ENCODE data around the gene SRGAP1.

Gene SRGAP1

DNA sequence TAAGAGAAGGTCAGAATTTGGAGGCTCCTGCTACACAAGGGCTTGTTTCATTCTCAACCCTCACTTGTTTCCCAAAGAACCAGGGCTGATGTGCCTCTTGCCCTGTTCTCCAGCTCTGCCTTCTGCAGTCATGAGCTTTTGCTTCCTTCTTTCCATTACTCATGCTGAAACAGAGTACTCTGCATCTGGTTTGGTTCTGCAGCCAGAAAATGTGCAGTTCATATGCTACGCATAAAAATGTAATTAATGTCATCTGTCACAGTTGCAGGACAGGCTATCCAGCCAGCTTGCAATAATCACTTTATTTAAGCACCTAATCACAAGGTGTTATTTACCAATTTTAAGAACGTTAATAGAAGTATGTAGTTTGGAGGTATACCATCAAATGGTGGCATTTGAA is 150.2 kb downstream of the SRGAP1 start:
- no peaks in the 10 kb centered on the region for H3K4me1 ChIP-seq (ENCODE audit: control extremely low read depth in 1 of 4, control insufficient read depth in 4 of 4, insufficient read depth in 4 of 4, low read length in 3 of 4)
- H3K36me3 ChIP-seq (ENCODE audit: control insufficient read depth in 4 of 4, insufficient read depth in 4 of 4, low read length in 3 of 4) = no peaks in the 10 kb centered on the region
- ChIA-PET CTCF (interaction anchor here (1.4 kb wide), 1 partner anchor 20 kb away, joined by 4 read pairs; no protein-coding TSS in a partner anchor), POLR2A (no interaction called here)
- no peaks in the 10 kb centered on the region for H3K27me3 ChIP-seq (replicated peaks in 2 of 5; ENCODE audit: control insufficient read depth in 4 of 5, insufficient read depth in 5 of 5, low read length in 4 of 5)
- no peak overlapping the region for H3K27ac ChIP-seq (ENCODE audit: insufficient read depth in 1 of 2, low read depth in 1 of 2, low read length in 2 of 2, poor library complexity in 1 of 2, severe bottlenecking in 2 of 2)
- 100% methylated on average over 1 of the region's 2 CpGs for WGBS (ENCODE audit: insufficient coverage)
- no peaks in the 10 kb centered on the region for H3K9me3 ChIP-seq (ENCODE audit: control extremely low read depth in 1 of 5, control insufficient read depth in 4 of 5, insufficient read depth in 2 of 5, low read depth in 1 of 5, low read length in 4 of 5)
- H3K4me3 ChIP-seq (ENCODE audit: control insufficient read depth in 1 of 7, extremely low read depth in 1 of 7, insufficient read depth in 4 of 7, low read depth in 2 of 7, low read length in 6 of 7) = no peak overlapping the region
- DNase-seq = no peak

GRCh38 chr12:63995512-63995911 is 151.0 kb downstream of the SRGAP1 start:
- ChIA-PET POLR2A (no interaction called here), CTCF (no interaction called here)
- Histone ChIP-seq H3K4me3 (ENCODE audit: control insufficient read depth in 1 of 7, extremely low read depth in 1 of 7, insufficient read depth in 4 of 7, low read depth in 2 of 7, low read length in 6 of 7) (no peak overlapping the region), H3K4me1 (ENCODE audit: control extremely low read depth in 1 of 4, control insufficient read depth in 4 of 4, insufficient read depth in 4 of 4, low read length in 3 of 4) (no peaks in the 10 kb centered on the region), H3K27me3 (replicated peaks in 2 of 5; ENCODE audit: control insufficient read depth in 4 of 5, insufficient read depth in 5 of 5, low read length in 4 of 5) (no peaks in the 10 kb centered on the region), H3K9me3 (ENCODE audit: control extremely low read depth in 1 of 5, control insufficient read depth in 4 of 5, insufficient read depth in 2 of 5, low read depth in 1 of 5, low read length in 4 of 5) (no peaks in the 10 kb centered on the region), H3K36me3 (ENCODE audit: control insufficient read depth in 4 of 4, insufficient read depth in 4 of 4, low read length in 3 of 4) (no peaks in the 10 kb centered on the region), H3K27ac (ENCODE audit: insufficient read depth in 1 of 2, low read depth in 1 of 2, low read length in 2 of 2, poor library complexity in 1 of 2, severe bottlenecking in 2 of 2) (no peak overlapping the region)
- DNase-seq = no peak

- CTCF ChIA-PET = no interaction called here
- no CpG with 5 or more reads among the region's 1 CpG for WGBS (ENCODE audit: insufficient coverage)
- Histone ChIP-seq H3K36me3 (ENCODE audit: control insufficient read depth in 4 of 4, insufficient read depth in 4 of 4, low read length in 3 of 4) (no peaks in the 10 kb centered on the region), H3K9me3 (ENCODE audit: control extremely low read depth in 1 of 5, control insufficient read depth in 4 of 5, insufficient read depth in 2 of 5, low read depth in 1 of 5, low read length in 4 of 5) (no peaks in the 10 kb centered on the region), H3K4me1 (ENCODE audit: control extremely low read depth in 1 of 4, control insufficient read depth in 4 of 4, insufficient read depth in 4 of 4, low read length in 3 of 4) (no peaks in the 10 kb centered on the region), H3K27me3 (replicated peaks in 2 of 5; ENCODE audit: control insufficient read depth in 4 of 5, insufficient read depth in 5 of 5, low read length in 4 of 5) (no peaks in the 10 kb centered on the region), H3K27ac (ENCODE audit: insufficient read depth in 1 of 2, low read depth in 1 of 2, low read length in 2 of 2, poor library complexity in 1 of 2, severe bottlenecking in 2 of 2) (no peak overlapping the region), H3K4me3 (ENCODE audit: control insufficient read depth in 1 of 7, extremely low read depth in 1 of 7, insufficient read depth in 4 of 7, low read depth in 2 of 7, low read length in 6 of 7) (no peak overlapping the region)
- no peak for DNase-seq
- POLR2A ChIA-PET = no interaction called here
These were observed 152.1 kb downstream of the SRGAP1 start for GRCh38 chr12:63996556-63996955.

- Histone ChIP-seq H3K27ac (ENCODE audit: insufficient read depth in 1 of 2, low read depth in 1 of 2, low read length in 2 of 2, poor library complexity in 1 of 2, severe bottlenecking in 2 of 2) (no peak overlapping the region), H3K4me3 (ENCODE audit: control insufficient read depth in 1 of 7, extremely low read depth in 1 of 7, insufficient read depth in 4 of 7, low read depth in 2 of 7, low read length in 6 of 7) (no peak overlapping the region), H3K36me3 (ENCODE audit: control insufficient read depth in 4 of 4, insufficient read depth in 4 of 4, low read length in 3 of 4) (no peaks in the 10 kb centered on the region), H3K4me1 (ENCODE audit: control extremely low read depth in 1 of 4, control insufficient read depth in 4 of 4, insufficient read depth in 4 of 4, low read length in 3 of 4) (no peaks in the 10 kb centered on the region), H3K27me3 (replicated peaks in 2 of 5; ENCODE audit: control insufficient read depth in 4 of 5, insufficient read depth in 5 of 5, low read length in 4 of 5) (no peaks in the 10 kb centered on the region), H3K9me3 (ENCODE audit: control extremely low read depth in 1 of 5, control insufficient read depth in 4 of 5, insufficient read depth in 2 of 5, low read depth in 1 of 5, low read length in 4 of 5) (no peaks in the 10 kb centered on the region)
- ChIA-PET POLR2A (no interaction called here), CTCF (no interaction called here)
- no CpG with 5 or more reads among the region's 1 CpG for WGBS (ENCODE audit: insufficient coverage)
- DNase-seq = no peak
These were observed 152.7 kb downstream of the SRGAP1 start for GRCh38 chr12:63997198-63997597.

DNA sequence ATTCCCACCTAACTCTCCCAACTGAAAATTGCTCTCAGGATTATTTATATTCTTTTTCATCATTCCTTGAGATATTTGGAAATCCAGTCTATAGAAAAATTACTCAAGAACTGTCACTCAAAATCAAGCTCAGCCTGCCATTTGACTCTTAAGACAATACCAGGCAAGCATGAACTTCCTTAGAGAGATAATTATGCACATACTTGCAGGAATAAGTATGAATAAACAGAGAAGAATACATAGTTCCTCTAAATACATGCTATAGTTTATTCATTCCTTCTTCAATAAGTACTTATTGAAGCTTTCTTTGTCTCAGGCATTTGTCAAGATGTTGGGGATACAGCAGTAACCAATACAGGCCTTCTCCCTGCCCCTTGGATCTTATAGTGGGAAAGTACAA is 154.1 kb downstream of the SRGAP1 start:
- no peak for DNase-seq
- H3K9me3 ChIP-seq (ENCODE audit: control extremely low read depth in 1 of 5, control insufficient read depth in 4 of 5, insufficient read depth in 2 of 5, low read depth in 1 of 5, low read length in 4 of 5) = no peaks in the 10 kb centered on the region
- no peak overlapping the region for H3K4me3 ChIP-seq (ENCODE audit: control insufficient read depth in 1 of 7, extremely low read depth in 1 of 7, insufficient read depth in 4 of 7, low read depth in 2 of 7, low read length in 6 of 7)
- no peaks in the 10 kb centered on the region for H3K27me3 ChIP-seq (replicated peaks in 2 of 5; ENCODE audit: control insufficient read depth in 4 of 5, insufficient read depth in 5 of 5, low read length in 4 of 5)
- no peaks in the 10 kb centered on the region for H3K4me1 ChIP-seq (ENCODE audit: control extremely low read depth in 1 of 4, control insufficient read depth in 4 of 4, insufficient read depth in 4 of 4, low read length in 3 of 4)
- ChIA-PET POLR2A (no interaction called here), CTCF (no interaction called here)
- no peak overlapping the region for H3K27ac ChIP-seq (ENCODE audit: insufficient read depth in 1 of 2, low read depth in 1 of 2, low read length in 2 of 2, poor library complexity in 1 of 2, severe bottlenecking in 2 of 2)
- H3K36me3 ChIP-seq (ENCODE audit: control insufficient read depth in 4 of 4, insufficient read depth in 4 of 4, low read length in 3 of 4) = no peaks in the 10 kb centered on the region

DNA sequence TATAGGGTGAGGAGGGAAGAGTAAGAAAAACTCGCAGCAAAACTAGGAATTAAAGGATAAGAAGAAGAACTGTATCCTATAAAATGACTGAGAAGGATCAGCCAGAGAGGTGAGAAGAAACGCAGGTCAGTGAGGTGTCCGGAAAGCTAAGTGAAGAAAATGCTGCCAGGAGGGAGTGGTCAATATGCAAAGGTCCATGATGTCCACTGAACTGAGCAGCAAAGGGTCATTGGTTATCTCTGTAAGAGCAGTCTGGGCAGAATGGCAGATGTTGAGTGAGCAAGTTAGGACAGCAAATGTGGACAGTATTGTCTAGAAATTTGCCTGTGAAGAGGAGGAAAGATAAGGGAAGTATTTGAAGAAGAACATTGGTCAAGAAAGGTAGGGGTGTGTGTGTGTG is 155.4 kb downstream of the SRGAP1 start:
- H3K27me3 ChIP-seq (replicated peaks in 2 of 5; ENCODE audit: control insufficient read depth in 4 of 5, insufficient read depth in 5 of 5, low read length in 4 of 5) = no peaks in the 10 kb centered on the region
- no peak for DNase-seq
- no peak overlapping the region for H3K4me3 ChIP-seq (ENCODE audit: control insufficient read depth in 1 of 7, extremely low read depth in 1 of 7, insufficient read depth in 4 of 7, low read depth in 2 of 7, low read length in 6 of 7)
- CTCF ChIA-PET = no interaction called here
- H3K4me1 ChIP-seq (ENCODE audit: control extremely low read depth in 1 of 4, control insufficient read depth in 4 of 4, insufficient read depth in 4 of 4, low read length in 3 of 4) = no peaks in the 10 kb centered on the region
- POLR2A ChIA-PET = no interaction called here
- no peaks in the 10 kb centered on the region for H3K36me3 ChIP-seq (ENCODE audit: control insufficient read depth in 4 of 4, insufficient read depth in 4 of 4, low read length in 3 of 4)
- H3K9me3 ChIP-seq (ENCODE audit: control extremely low read depth in 1 of 5, control insufficient read depth in 4 of 5, insufficient read depth in 2 of 5, low read depth in 1 of 5, low read length in 4 of 5) = no peaks in the 10 kb centered on the region
- WGBS (ENCODE audit: insufficient coverage) = 96% methylated on average over 3 of the region's 3 CpGs
- H3K27ac ChIP-seq (ENCODE audit: insufficient read depth in 1 of 2, low read depth in 1 of 2, low read length in 2 of 2, poor library complexity in 1 of 2, severe bottlenecking in 2 of 2) = no peak overlapping the region

- no peak overlapping the region for H3K4me3 ChIP-seq (ENCODE audit: control insufficient read depth in 1 of 7, extremely low read depth in 1 of 7, insufficient read depth in 4 of 7, low read depth in 2 of 7, low read length in 6 of 7)
- POLR2A ChIA-PET = no interaction called here
- no peaks in the 10 kb centered on the region for H3K27me3 ChIP-seq (replicated peaks in 2 of 5; ENCODE audit: control insufficient read depth in 4 of 5, insufficient read depth in 5 of 5, low read length in 4 of 5)
- CTCF ChIA-PET = no interaction called here
- no peak for DNase-seq
- H3K4me1 ChIP-seq (ENCODE audit: control extremely low read depth in 1 of 4, control insufficient read depth in 4 of 4, insufficient read depth in 4 of 4, low read length in 3 of 4) = no peaks in the 10 kb centered on the region
- H3K27ac ChIP-seq (ENCODE audit: insufficient read depth in 1 of 2, low read depth in 1 of 2, low read length in 2 of 2, poor library complexity in 1 of 2, severe bottlenecking in 2 of 2) = no peak overlapping the region
- no peaks in the 10 kb centered on the region for H3K36me3 ChIP-seq (ENCODE audit: control insufficient read depth in 4 of 4, insufficient read depth in 4 of 4, low read length in 3 of 4)
- peaks cover 0 to 1% (median 0%) of the 10 kb centered on the region in 5 experiments for H3K9me3 ChIP-seq (ENCODE audit: control extremely low read depth in 1 of 5, control insufficient read depth in 4 of 5, insufficient read depth in 2 of 5, low read depth in 1 of 5, low read length in 4 of 5)
These were observed 156.9 kb downstream of the SRGAP1 start for GRCh38 chr12:64001439-64001838.

- ChIA-PET CTCF (no interaction called here), POLR2A (no interaction called here)
- H3K27ac ChIP-seq (ENCODE audit: insufficient read depth in 1 of 2, low read depth in 1 of 2, low read length in 2 of 2, poor library complexity in 1 of 2, severe bottlenecking in 2 of 2) = no peak overlapping the region
- H3K4me1 ChIP-seq (ENCODE audit: control extremely low read depth in 1 of 4, control insufficient read depth in 4 of 4, insufficient read depth in 4 of 4, low read length in 3 of 4) = no peaks in the 10 kb centered on the region
- no peak overlapping the region for H3K4me3 ChIP-seq (ENCODE audit: control insufficient read depth in 1 of 7, extremely low read depth in 1 of 7, insufficient read depth in 4 of 7, low read depth in 2 of 7, low read length in 6 of 7)
- H3K36me3 ChIP-seq (ENCODE audit: control insufficient read depth in 4 of 4, insufficient read depth in 4 of 4, low read length in 3 of 4) = no peaks in the 10 kb centered on the region
- H3K27me3 ChIP-seq (replicated peaks in 2 of 5; ENCODE audit: control insufficient read depth in 4 of 5, insufficient read depth in 5 of 5, low read length in 4 of 5) = no peaks in the 10 kb centered on the region
- 92% methylated on average over 3 of the region's 3 CpGs for WGBS (ENCODE audit: insufficient coverage)
- peaks cover 0 to 1% (median 0%) of the 10 kb centered on the region in 5 experiments for H3K9me3 ChIP-seq (ENCODE audit: control extremely low read depth in 1 of 5, control insufficient read depth in 4 of 5, insufficient read depth in 2 of 5, low read depth in 1 of 5, low read length in 4 of 5)
- no peak for DNase-seq
These were observed 160.1 kb downstream of the SRGAP1 start for GRCh38 chr12:64004641-64005040.
